ENCODE results near the gene LINGO3.

Gene LINGO3

DNA sequence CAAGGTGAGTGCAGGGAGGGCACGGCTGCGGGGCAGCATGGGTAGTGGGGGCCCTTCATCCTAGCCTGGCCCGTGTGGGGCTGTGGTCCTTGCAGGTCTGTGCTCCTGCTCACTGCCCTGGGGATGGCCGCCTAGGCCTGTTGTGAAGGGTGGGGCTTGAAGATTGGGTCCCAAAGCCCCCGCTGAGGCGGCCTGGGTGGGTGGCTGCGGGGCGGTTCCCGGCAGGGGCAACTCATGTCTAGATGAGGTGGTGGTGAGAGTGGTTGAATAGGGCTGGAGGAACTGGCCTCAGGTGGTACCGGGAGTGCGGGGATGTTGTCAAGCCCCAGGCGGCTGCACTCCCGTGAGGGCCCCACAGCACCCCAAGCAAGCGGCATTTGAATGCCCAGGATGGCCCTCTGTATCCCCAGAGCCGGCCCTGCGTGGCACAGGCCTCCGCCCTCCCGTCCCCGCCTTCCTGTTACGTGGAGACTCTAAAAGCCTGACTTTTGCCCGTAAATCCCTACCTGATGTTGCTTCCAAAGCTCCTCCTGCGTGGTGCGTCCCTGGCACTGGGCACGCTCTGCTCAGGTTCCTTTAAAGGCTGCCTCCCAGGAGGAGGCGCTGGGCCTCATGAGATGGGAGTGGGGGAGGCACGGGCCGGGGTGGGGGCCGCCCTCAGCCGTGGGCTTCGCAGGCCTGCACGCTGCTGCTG lies 35.5 kb upstream of the LINGO3 start:
- Mint-ChIP-seq H3K4me3 (no peak overlapping the region), H3K36me3 (ENCODE audit: low read depth) (peaks cover 68% of the 10 kb centered on the region), H3K27ac (no peak overlapping the region), H3K9me3 (no peaks in the 10 kb centered on the region), H3K4me1 (ENCODE audit: low read depth) (peaks cover 7% of the 10 kb centered on the region), H3K27me3 (no peaks in the 10 kb centered on the region)
- intact Hi-C loops (cut with micrococcal nuclease), result no loop called here

DNA sequence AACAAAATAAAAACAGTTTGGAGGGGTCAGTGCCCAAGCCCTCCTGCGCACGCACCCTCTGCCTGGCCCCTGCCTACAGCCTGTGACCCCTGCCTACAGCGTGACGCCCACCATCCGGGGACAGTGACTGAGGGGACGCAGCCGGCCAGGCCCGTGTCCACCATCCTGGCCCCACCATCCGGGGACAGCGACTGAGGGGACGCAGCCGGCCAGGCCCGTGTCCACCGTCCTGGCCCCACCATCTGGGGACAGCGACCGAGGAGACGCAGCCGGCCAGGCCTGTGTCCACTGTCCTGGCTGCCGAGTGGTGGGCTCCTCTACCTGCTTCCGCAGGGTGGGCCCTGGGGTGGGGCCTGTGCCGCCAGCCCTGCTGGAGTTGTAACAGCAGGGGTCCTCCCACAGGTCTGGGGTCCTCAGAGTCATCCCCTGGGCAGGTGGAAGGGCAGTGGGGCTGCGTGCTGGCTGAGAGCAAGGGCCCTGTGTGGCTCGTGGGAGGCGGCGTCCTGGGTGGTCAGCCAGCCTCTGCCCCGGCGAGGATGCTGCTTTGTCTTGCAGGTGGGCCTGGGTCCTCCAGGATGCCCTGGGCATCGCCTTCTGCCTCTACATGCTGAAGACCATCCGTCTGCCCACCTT lies 34.8 kb upstream of the LINGO3 start:
- Mint-ChIP-seq H3K36me3 (ENCODE audit: low read depth) (peaks cover 75% of the 10 kb centered on the region), H3K27me3 (no peaks in the 10 kb centered on the region), H3K4me3 (no peak overlapping the region), H3K27ac (no peak overlapping the region), H3K4me1 (ENCODE audit: low read depth) (peaks cover 7% of the 10 kb centered on the region), H3K9me3 (no peaks in the 10 kb centered on the region)
- intact Hi-C loops (cut with micrococcal nuclease), result no loop called here

DNA sequence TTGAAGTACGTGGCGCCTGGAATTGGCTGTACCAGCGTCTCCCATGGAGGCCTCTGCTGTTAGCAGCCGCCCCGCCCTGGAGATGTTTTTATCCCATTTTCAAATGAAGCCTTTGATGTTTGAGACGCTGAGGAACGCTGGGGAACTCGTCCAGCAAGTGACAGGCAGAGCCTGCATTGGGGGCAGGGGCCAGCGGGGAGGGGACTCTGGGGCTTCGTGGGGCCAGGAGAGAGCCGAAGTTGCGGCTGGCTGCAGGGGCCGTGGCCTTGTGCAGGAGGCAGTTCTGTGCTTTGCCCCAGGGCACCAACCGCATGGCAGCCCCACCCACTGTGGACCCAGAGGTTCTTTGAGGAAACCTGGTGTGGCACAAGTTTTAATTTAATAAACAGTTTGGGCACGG lies 34.0 kb upstream of the LINGO3 start:
- H3K9me3 Mint-ChIP-seq, result no peaks in the 10 kb centered on the region
- no peaks in the 10 kb centered on the region for H3K27me3 Mint-ChIP-seq
- H3K4me1 Mint-ChIP-seq (ENCODE audit: low read depth), result peaks cover 7% of the 10 kb centered on the region
- intact Hi-C loops (cut with micrococcal nuclease), result no loop called here
- no peak overlapping the region for H3K4me3 Mint-ChIP-seq
- H3K36me3 Mint-ChIP-seq (ENCODE audit: low read depth), result peaks cover 83% of the 10 kb centered on the region
- H3K27ac Mint-ChIP-seq, result no peak overlapping the region

DNA sequence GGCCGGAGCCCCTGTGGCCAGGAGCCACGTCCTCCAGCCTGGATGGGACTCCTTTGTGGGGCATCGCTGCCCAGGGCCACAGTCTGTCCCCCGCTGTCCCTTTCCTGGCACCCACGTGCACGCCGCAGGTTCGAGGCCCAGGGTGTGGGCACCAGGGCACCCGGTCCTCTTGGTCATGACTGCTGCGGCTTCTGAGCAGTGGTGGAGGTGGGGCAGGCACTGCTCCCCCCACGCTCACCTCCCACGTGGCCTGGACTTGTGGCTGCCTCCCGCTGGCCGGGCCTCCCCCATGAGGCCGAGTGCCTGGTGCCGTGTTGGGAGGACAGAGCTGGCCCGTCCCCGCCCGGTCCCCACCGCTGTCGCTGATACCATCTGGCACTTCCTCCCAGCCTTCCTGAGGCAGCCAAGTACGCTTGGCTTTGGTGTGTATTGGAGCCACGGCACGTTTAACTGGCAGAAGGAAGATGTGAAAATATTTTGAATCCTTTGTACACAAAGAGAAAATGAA lies 33.3 kb upstream of the LINGO3 start:
- Mint-ChIP-seq H3K27ac (no peak overlapping the region), H3K36me3 (ENCODE audit: low read depth) (peaks cover 85% of the 10 kb centered on the region), H3K4me1 (ENCODE audit: low read depth) (peaks cover 8% of the 10 kb centered on the region), H3K9me3 (no peaks in the 10 kb centered on the region), H3K27me3 (no peaks in the 10 kb centered on the region), H3K4me3 (no peak overlapping the region)
- intact Hi-C loops (cut with micrococcal nuclease), result no loop called here

DNA sequence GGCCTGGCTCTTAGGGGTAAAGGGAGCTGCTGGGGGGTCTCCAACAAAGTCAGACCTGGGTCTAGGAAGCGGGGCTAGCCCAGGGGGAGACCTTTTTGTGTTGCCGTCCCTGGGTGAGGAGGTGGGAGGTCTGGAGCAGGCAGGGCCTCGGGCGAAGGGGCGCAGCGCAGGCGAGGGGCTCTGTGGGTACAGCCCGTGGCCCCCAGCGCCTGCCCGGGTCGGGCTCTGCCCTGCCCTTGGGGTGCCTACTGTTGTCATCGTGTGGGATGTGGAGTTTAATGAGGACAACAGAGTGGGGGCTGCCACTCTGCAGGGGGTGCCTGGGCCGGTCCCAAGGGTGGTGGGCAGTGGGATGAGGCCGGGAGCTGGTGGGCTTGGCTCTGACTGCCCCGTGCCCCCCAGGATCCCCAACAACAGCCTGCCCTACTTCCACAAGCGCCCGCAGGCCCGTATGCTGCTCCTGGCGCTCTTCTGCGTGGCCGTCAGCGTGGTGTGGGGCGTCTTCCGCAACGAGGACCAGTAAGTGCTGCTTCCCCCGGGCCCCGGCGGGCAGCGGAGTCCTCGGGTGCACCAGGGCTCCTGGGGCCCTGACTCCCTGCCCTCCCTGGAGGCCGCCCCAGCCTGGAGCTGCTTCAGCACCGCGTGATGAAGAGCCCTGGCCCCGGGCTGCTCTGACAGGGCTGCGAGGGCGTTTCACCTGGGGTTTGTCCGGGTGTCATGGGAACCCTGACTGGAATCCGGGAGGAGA lies 32.7 kb upstream of the LINGO3 start:
- H3K4me1 Mint-ChIP-seq (ENCODE audit: low read depth), result peaks cover 10% of the 10 kb centered on the region
- no peaks in the 10 kb centered on the region for H3K27me3 Mint-ChIP-seq
- H3K4me3 Mint-ChIP-seq, result no peak overlapping the region
- intact Hi-C loops (cut with micrococcal nuclease), result no loop called here
- peaks cover 84% of the 10 kb centered on the region for H3K36me3 Mint-ChIP-seq (ENCODE audit: low read depth)
- no peaks in the 10 kb centered on the region for H3K9me3 Mint-ChIP-seq
- H3K27ac Mint-ChIP-seq, result no peak overlapping the region

DNA sequence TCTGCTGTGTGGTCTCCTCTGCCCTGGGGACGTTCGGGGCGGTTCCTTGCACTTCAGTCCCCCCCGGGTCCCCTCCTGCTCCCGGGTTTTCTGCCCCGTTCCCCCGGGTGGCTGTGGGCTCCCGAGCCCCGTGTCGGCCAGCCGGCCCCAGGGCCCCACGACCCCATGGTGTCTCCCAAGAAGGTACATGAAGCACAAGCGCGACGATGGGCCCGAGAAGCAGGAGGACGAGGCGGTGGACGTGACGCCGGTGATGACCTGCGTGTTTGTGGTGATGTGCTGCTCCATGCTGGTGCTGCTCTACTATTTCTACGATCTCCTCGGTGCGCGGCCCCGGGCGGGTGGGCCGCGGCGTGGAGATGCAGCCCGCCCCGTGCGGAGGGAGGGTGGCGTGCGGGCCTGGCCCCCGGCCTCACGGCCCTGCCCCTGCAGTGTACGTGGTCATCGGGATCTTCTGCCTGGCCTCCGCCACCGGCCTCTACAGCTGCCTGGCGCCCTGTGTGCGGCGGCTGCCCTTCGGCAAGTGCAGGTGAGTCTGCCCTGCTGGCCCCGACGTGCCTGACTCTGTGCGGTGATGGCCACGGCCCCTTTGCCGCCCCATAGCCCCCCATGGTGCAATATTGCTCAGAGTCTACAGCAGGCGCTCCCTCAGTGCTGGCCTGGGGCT lies 31.8 kb upstream of the LINGO3 start:
- H3K27me3 Mint-ChIP-seq, result no peaks in the 10 kb centered on the region
- H3K9me3 Mint-ChIP-seq, result no peaks in the 10 kb centered on the region
- H3K4me3 Mint-ChIP-seq, result no peak overlapping the region
- H3K27ac Mint-ChIP-seq, result no peak overlapping the region
- intact Hi-C loops (cut with micrococcal nuclease), result no loop called here
- peaks cover 8% of the 10 kb centered on the region for H3K4me1 Mint-ChIP-seq (ENCODE audit: low read depth)
- H3K36me3 Mint-ChIP-seq (ENCODE audit: low read depth), result peaks cover 86% of the 10 kb centered on the region

DNA sequence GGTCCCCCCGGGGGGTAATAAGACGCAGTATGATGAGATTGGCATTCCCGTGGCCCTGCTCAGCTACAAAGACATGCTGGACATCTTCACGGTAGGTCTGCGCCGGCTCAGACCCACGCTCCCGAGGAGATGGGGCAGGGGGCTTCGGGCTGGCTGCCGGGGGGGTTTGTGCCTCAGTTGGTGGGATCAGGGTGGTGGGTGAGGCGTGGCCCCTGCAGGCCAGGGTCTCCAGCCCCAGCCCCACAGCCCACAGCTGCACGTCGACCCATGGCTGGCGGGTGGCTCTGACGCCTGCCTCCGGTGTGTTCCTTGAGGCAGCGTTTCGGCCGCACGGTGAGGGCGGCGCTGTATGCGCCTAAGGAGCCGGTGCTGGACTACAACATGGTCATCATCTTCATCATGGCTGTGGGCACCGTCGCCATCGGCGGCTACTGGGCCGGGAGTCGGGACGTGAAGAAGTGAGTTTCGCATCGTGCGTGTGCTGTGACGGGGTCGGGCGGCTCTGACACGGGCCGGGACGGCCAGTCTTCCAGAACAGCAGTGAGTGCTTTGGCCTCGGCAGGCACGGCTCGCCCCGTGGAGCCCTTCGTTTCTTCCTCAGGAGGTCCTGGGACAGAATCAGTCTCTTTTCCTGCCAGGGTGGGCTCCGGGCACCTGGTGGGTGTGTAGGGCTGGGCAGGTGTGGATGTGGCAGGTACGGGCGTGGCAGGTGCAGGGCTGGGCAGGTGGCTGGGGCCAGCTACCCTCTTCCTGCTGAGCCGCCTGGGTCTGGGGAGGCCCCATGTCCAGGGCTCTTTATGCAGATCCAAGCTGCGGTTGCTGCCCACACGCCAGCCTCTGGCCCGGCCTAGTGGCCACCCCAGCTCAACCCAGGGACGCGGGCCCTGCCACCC lies 31.0 kb upstream of the LINGO3 start:
- no peak overlapping the region for H3K27ac Mint-ChIP-seq
- no peaks in the 10 kb centered on the region for H3K9me3 Mint-ChIP-seq
- no peaks in the 10 kb centered on the region for H3K27me3 Mint-ChIP-seq
- intact Hi-C loops (cut with micrococcal nuclease), result no loop called here
- H3K4me1 Mint-ChIP-seq (ENCODE audit: low read depth), result peaks cover 12% of the 10 kb centered on the region
- no peak overlapping the region for H3K4me3 Mint-ChIP-seq
- peaks cover 84% of the 10 kb centered on the region for H3K36me3 Mint-ChIP-seq (ENCODE audit: low read depth)

DNA sequence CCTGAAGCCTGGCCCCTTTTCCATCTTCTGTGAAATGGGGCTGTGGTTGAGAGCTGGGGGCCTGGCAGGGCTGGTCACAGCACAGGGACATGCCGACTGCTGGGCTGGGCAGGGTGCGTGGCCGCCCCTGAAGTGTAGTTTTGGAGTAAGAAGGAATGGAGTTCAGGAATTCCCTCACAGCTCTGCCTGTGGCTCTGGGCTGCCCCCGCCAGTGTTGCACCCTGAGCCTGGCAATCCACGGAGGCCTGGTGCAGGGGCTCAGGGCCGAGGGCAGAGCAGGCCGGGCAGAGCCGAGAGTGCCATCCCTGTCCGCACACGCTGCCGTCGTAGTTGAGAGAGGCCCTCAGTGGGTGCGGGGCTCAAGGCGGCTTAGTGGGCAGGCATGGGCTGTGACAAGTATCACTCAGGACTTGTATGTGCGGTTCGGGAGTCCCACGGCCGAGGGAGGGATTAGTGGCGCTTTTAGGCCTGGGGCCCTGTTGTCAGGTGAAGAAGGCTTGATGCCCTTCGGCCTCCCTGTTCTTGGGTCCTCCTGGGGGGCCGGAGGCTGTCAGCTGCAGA lies 30.2 kb upstream of the LINGO3 start:
- no peaks in the 10 kb centered on the region for H3K27me3 Mint-ChIP-seq
- no peak overlapping the region for H3K27ac Mint-ChIP-seq
- H3K4me3 Mint-ChIP-seq, result no peak overlapping the region
- H3K9me3 Mint-ChIP-seq, result no peaks in the 10 kb centered on the region
- intact Hi-C loops (cut with micrococcal nuclease), result no loop called here
- H3K4me1 Mint-ChIP-seq (ENCODE audit: low read depth), result peaks cover 21% of the 10 kb centered on the region
- H3K36me3 Mint-ChIP-seq (ENCODE audit: low read depth), result peaks cover 79% of the 10 kb centered on the region

DNA sequence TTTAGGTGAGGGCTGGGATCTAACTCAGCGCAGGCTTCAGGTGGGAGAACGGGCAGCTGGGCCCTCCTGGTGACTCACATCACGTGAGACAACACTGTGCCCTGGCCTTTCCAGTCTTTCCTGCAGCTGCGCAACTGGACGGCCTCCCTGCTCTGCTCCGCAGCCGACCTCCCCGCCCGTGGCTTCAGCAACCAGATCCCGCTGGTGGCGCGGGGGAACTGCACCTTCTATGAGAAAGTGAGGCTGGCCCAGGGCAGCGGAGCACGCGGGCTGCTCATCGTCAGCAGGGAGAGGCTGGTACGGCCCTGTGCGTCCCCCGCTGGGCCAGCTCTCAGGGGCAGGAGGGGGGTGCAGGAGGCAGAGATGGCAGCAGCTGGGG lies 29.4 kb upstream of the LINGO3 start:
- no peak overlapping the region for H3K27ac Mint-ChIP-seq

DNA sequence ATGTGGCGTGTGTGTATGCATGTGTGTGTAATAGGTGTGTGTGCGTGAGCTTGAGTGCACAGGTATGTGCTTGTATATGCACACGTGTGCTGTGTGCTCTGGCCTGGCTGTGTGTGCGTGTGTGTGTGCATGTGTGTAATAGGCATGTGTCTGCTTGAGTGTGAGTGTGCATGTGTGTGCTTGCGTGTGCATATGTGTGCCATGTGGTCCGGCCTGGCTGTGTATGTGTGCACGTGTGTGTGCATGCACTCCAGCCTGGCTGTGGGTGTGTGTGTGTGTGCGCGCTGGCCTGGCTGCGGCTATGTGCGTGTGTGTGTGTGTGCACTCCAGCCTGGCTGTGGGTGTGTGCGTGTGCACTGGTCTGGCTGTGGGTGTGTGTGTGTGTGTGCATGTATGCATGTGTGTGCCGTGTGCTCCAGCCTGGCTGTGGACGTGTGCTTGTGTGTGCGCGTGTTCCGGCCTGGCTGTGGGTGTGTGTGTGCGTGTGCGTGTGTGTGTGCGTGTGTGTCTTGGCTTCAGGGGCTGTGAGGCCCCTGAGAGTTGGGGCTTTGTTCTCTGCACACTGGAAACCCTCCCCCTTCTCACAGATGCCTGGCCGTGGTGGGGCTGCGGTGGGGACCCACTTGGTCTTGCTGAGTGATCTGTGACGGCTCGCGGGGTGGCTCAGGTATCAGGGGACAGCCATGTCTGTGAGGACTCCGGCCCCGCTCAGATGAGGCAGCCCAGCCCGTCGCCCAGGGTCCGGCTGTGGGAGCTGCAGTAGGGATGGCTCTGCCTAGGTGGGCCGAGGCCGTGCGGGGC lies 28.8 kb upstream of the LINGO3 start:
- H3K9me3 Mint-ChIP-seq, result no peaks in the 10 kb centered on the region
- peaks cover 2% of the 10 kb centered on the region for H3K27me3 Mint-ChIP-seq
- no peak overlapping the region for H3K4me3 Mint-ChIP-seq
- H3K4me1 Mint-ChIP-seq (ENCODE audit: low read depth), result peaks cover 35% of the 10 kb centered on the region
- no peak overlapping the region for H3K27ac Mint-ChIP-seq
- intact Hi-C loops (cut with micrococcal nuclease), result no loop called here
- peaks cover 67% of the 10 kb centered on the region for H3K36me3 Mint-ChIP-seq (ENCODE audit: low read depth)

More for the DNA sequence above, 29.4 kb upstream of the LINGO3 start:
- peaks cover 71% of the 10 kb centered on the region for H3K36me3 Mint-ChIP-seq (ENCODE audit: low read depth)
- no peaks in the 10 kb centered on the region for H3K27me3 Mint-ChIP-seq
- intact Hi-C loops (cut with micrococcal nuclease), result no loop called here
- peaks cover 29% of the 10 kb centered on the region for H3K4me1 Mint-ChIP-seq (ENCODE audit: low read depth)
- no peak overlapping the region for H3K4me3 Mint-ChIP-seq
- no peaks in the 10 kb centered on the region for H3K9me3 Mint-ChIP-seq

DNA sequence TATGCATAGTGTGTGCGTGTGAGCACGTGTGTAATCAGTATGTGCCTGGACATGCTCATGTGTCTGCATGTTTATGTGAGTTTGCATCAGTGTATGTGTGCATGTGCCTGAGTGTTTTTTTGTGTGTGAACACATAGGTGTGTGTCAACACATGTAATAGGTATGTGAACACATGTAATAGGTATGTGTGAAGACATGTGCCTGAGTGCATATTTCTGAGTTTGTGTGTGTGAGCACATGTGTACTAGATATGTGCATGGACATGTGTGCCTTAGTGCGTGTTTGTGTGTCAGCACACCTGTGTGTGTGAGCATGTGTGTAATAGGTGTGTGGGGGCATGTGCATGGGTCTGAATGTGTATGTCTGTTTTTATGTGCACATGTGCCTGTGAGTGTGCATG lies 27.9 kb upstream of the LINGO3 start:
- H3K9me3 Mint-ChIP-seq, result no peaks in the 10 kb centered on the region
- H3K27ac Mint-ChIP-seq, result no peak overlapping the region
- intact Hi-C loops (cut with micrococcal nuclease), result no loop called here
- peaks cover 42% of the 10 kb centered on the region for H3K4me1 Mint-ChIP-seq (ENCODE audit: low read depth)
- peaks cover 58% of the 10 kb centered on the region for H3K36me3 Mint-ChIP-seq (ENCODE audit: low read depth)
- no peak overlapping the region for H3K4me3 Mint-ChIP-seq
- H3K27me3 Mint-ChIP-seq, result peaks cover 2% of the 10 kb centered on the region

DNA sequence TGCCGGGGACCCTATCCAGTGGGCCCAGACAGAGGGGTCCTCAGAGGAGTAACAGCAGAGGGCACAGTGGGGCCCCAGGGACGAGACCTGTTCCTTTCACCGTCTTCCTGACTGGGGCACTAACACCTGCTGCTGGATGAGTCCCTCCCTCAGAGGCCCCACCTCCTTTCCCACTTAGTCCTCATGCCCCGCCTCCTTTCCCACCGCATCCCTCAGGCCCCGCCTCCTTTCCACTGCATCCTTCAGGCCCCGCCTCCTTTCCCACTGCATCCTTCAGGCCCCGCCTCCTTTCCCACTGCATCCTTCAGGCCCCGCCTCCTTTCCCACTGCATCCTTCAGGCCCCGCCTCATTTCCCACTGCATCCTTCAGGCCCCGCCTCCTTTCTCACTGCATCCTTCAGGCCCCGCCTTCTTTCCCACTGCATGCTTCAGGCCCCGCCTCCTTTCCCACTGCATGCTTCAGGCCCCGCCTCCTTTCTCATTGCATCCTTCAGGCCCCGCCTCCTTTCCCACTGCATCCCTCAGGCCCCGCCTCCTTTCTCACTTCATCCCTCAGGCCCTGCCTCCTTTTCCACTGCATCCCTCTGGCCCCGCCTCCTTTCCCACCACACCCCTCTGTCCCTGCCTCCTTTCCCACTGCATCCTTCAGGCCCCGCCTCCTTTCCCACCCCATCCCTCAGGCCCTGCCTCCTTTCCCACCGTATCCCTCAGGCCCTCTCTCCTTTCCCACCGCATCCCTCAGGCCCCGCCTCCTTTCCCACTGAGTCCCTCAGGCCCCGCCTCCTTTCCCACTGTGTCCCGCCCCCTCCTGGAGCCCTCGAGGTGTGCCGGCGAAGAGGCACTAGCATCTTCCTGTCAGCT lies 27.3 kb upstream of the LINGO3 start:
- Mint-ChIP-seq H3K36me3 (ENCODE audit: low read depth) (peaks cover 52% of the 10 kb centered on the region), H3K4me1 (ENCODE audit: low read depth) (peaks cover 49% of the 10 kb centered on the region), H3K27me3 (peaks cover 2% of the 10 kb centered on the region), H3K4me3 (no peak overlapping the region), H3K9me3 (no peaks in the 10 kb centered on the region), H3K27ac (no peak overlapping the region)
- intact Hi-C loops (cut with micrococcal nuclease), result no loop called here

All from dendritic cell treated with granulocyte-macrophage colony-stimulating factor and Interleukin-4, amounts not matched to agents 40 ng/mL and 50 ng/mL, for 4 days (primary cell).